H1 (cell line): ENCODE data around the gene PDCL3. TPM values are rescaled to one million over a fixed set of nuclear protein-coding genes. Genes with fewer than 3 reads are reported as not detected.

Source experiments
- CHD7 ChIP-seq: fragments of 300-600 bp; sonication (generic); IDR thresholded peaks from 2 replicates; pipeline ENCODE4 v1.7.1; 2012; ENCODE audit warnings: low read length, moderate library complexity, mild to moderate bottlenecking, inconsistent platforms; ENCODE audit not compliant: insufficient replicate concordance
- EGR1 ChIP-seq: IDR thresholded peaks from 2 replicates; pipeline ENCODE4 v1.6.1; 2011; ENCODE audit warnings: low read depth, low read length, borderline replicate concordance
- KDM1A ChIP-seq: fragments of 200-600, 300-600 bp; sonication (generic); IDR thresholded peaks from 2 replicates; pipeline ENCODE4 v1.7.1; 2016; ENCODE audit warnings: mild to moderate bottlenecking, low read length, borderline replicate concordance
- POLR2A ChIP-seq, 2 experiments: IDR thresholded peaks; 1 replicate in 1 of 2; 2 replicates in 1 of 2; pipeline ENCODE4 v1.6.1; 2011; ENCODE audit warnings: low read depth in 2 of 2, low read length in 2 of 2, mild to moderate bottlenecking in 2 of 2; ENCODE audit errors: control extremely low read depth in 1 of 2
- RXRA ChIP-seq: IDR thresholded peaks from 2 replicates; pipeline ENCODE4 v1.6.1; 2011; ENCODE audit warnings: low read depth, mild to moderate bottlenecking, low read length, moderate library complexity; ENCODE audit not compliant: insufficient read depth
- polyA plus RNA-seq, 7 experiments: library from polyadenylated mRNA; depleted of rRNA in 3 of 7; stranded (reverse) in 5 of 7; unstranded in 2 of 7; fragments of >200 nt in 5 of 7; fragments of 200-250 nt in 2 of 7; gene quantifications; 1 replicate in 5 of 7; 2 replicates in 1 of 7; 4 replicates in 1 of 7; pipeline versions ENCODE4 v1.2.1 to v1.2.3, GENCODE V29; 2011 to 2013; ENCODE audit warnings: missing spikeins in 2 of 7, mixed read lengths in 2 of 7
- total RNA-seq: library from RNA; stranded (reverse); fragmentation: NEBNext Ultra II Directional; extraction: Animal tissue kit (Norgen Biotek cat#: 25700); gene quantifications from 2 replicates; pipeline ENCODE4 v1.2.1, GENCODE V29; 2021

PDCL3 gene
- total and polyA plus RNA-seq, 2 of the 8 experiments (the other 6 are each of a cell fraction or from before 2014, with no cell fraction given), result 19.8 to 29.4 TPM

- TF ChIP-seq CHD7 (no peak), RXRA (no peak), KDM1A (no peak), EGR1 (no peak), POLR2A (IDR thresholded peaks at IDR 0.05; ENCODE audit: control extremely low read depth in 1 of 2, low read depth in 2 of 2, low read length in 2 of 2) (no peak)
Observed at GRCh38 chr2:100603414-100603813, 40.6 kb downstream of the PDCL3 start (continued).
